Mesendoderm (in vitro differentiated cells): ENCODE measurements around the gene PRR23A. TPM values are rescaled to one million over a fixed set of nuclear protein-coding genes. Genes with fewer than 3 reads are reported as not detected.

Source experiments
- DNase-seq: peaks from one replicate; pipeline ENCODE4 v3.0.0; 2013
- H2AK5ac ChIP-seq: 2 replicates; pipeline ENCODE4 v1.6.1; 2013; ENCODE audit warnings: low read length, inconsistent platforms
- H2BK120ac ChIP-seq: 2 replicates; pipeline ENCODE4 v1.6.1; 2013; ENCODE audit warnings: low read depth, mild to moderate bottlenecking, low read length, moderate library complexity, mixed read lengths
- H2BK15ac ChIP-seq: replicated peaks from 2 replicates; pipeline ENCODE4 v1.6.1; 2013; ENCODE audit warnings: low read depth, mild to moderate bottlenecking, moderate library complexity
- H2BK5ac ChIP-seq: 2 replicates; pipeline ENCODE4 v1.6.1; 2013; ENCODE audit warnings: low read length, inconsistent platforms
- H3K18ac ChIP-seq: 2 replicates; pipeline ENCODE4 v1.6.1; 2013; ENCODE audit warnings: mild to moderate bottlenecking, low read length, mixed read lengths
- H3K23ac ChIP-seq: one replicate; pipeline ENCODE4 v1.6.1; 2013; ENCODE audit warnings: low read length
- H3K27ac ChIP-seq: 2 replicates; pipeline ENCODE4 v1.5.1; 2013; ENCODE audit warnings: low read depth, mild to moderate bottlenecking, inconsistent platforms, low read length, moderate library complexity
- H3K27me3 ChIP-seq: 2 replicates; pipeline ENCODE4 v1.6.1; 2013; ENCODE audit warnings: low read length, control low read depth, mild to moderate bottlenecking, inconsistent platforms; ENCODE audit not compliant: insufficient read depth, poor library complexity
- H3K36me3 ChIP-seq: 2 replicates; pipeline ENCODE4 v1.6.1; 2013; ENCODE audit warnings: low read length, inconsistent platforms; ENCODE audit not compliant: control insufficient read depth, insufficient read depth
- H3K4ac ChIP-seq: one replicate; pipeline ENCODE4 v1.6.1; 2013; ENCODE audit warnings: low read depth, mild to moderate bottlenecking, low read length, moderate library complexity
- H3K4me1 ChIP-seq: 2 replicates; pipeline ENCODE4 v1.6.1; 2013; ENCODE audit warnings: low read depth, low read length, inconsistent platforms; ENCODE audit not compliant: control insufficient read depth
- H3K4me2 ChIP-seq: 2 replicates; pipeline ENCODE4 v1.6.1; 2013; ENCODE audit warnings: low read length
- H3K4me3 ChIP-seq: 2 replicates; pipeline ENCODE4 v1.5.1; 2013; ENCODE audit warnings: mild to moderate bottlenecking, low read length
- H3K56ac ChIP-seq: one replicate; pipeline ENCODE4 v1.6.1; 2013; ENCODE audit warnings: low read length
- H3K79me1 ChIP-seq: 2 replicates; pipeline ENCODE4 v1.6.1; 2013; ENCODE audit warnings: low read length, inconsistent platforms
- H3K79me2 ChIP-seq: 2 replicates; pipeline ENCODE4 v1.6.1; 2013; ENCODE audit warnings: mild to moderate bottlenecking, low read length; ENCODE audit not compliant: control insufficient read depth, insufficient read depth
- H3K9ac ChIP-seq: 2 replicates; pipeline ENCODE4 v1.6.1; 2013; ENCODE audit warnings: low read length, inconsistent platforms
- H4K5ac ChIP-seq: one replicate; pipeline ENCODE4 v1.6.1; 2013; ENCODE audit warnings: low read length
- H4K8ac ChIP-seq: one replicate; pipeline ENCODE4 v1.6.1; 2013; ENCODE audit warnings: low read depth, mild to moderate bottlenecking, control low read depth, low read length, moderate library complexity
- WGBS: extraction: QIAGEN DNeasy Blood & Tissue Kit; methylation state at CpG from one replicate; pipeline ENCODE4 v1.1.7; 2013; ENCODE audit warnings: low lambda C conversion rate, missing lambda C conversion rate; ENCODE audit not compliant: insufficient coverage; ENCODE audit errors: extremely low coverage; 5-methylcytosine and 5-hydroxymethylcytosine counted together
- polyA plus RNA-seq, 2 experiments: library from polyadenylated mRNA; stranded (reverse); fragments of 200-250 nt; gene quantifications; one replicate each; pipeline ENCODE4 v1.2.3, GENCODE V29; 2013

PRR23A gene
- polyA plus RNA-seq (2013, experiment 1 of 2) = not detected
- polyA plus RNA-seq (2013, experiment 2 of 2) = not detected

DNA sequence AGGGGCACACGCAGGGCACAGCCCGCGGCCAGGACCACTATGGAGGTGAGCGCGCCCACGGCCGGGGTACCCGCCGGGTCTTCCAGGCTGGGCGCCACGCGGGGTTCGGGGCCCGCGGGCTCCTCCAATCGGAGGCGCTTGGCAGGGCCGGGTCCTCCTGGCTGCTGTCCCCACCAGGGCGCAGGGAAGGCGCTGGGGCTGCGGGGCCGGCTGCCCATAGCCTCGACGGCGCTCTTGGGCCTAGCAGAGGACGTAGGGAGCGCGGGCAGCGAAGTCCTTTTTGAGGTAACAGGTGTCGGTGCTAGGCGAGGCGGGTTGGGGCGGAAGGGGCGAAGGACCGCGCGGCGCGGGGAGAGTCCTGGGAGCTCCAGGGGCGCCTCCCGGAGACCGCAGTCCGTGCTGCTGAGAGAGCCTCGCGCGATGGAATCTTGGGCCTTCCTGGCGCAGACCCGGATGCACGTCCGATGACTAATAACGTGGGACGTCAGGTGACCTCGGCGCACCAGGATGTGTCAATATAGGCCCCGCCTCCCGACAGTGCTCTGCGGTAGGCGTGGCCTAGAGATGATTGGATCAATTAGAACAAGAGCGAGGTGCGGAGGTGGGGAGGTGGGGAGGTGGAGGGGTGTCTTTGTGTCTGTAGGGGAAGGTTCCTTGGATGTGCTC is at the start of gene PRR23A:
PRR23A (minus strand) TSS at position 218 of the 666 bp plus-strand sequence; CDS start at position 218, 0 bp downstream.
- no peaks in the 10 kb centered on the region for H3K27me3 ChIP-seq
- H3K79me1 ChIP-seq = no peaks in the 10 kb centered on the region
- no peak within 1 kb of the TSS for H2BK5ac ChIP-seq
- no peak within 1 kb of the TSS for H2BK15ac ChIP-seq
- H3K27ac ChIP-seq = no peak within 1 kb of the TSS
- no peaks in the 10 kb centered on the region for H3K36me3 ChIP-seq
- no peak within 1 kb of the TSS for H3K4me2 ChIP-seq
- no peak within 1 kb of the TSS for H2AK5ac ChIP-seq
- no peak for DNase-seq
- H4K8ac ChIP-seq = no peak within 1 kb of the TSS
- no peak within 1 kb of the TSS for H2BK120ac ChIP-seq
- no CpG with 5 or more reads among the region's 60 CpGs for WGBS
- no peak within 1 kb of the TSS for H3K56ac ChIP-seq
- H3K23ac ChIP-seq = no peak within 1 kb of the TSS
- no peaks in the 10 kb centered on the region for H3K79me2 ChIP-seq
- no peak within 1 kb of the TSS for H4K5ac ChIP-seq
- H3K4ac ChIP-seq = no peak within 1 kb of the TSS
- H3K4me1 ChIP-seq = no peaks in the 10 kb centered on the region
- H3K9ac ChIP-seq = no peak within 1 kb of the TSS
- no peak within 1 kb of the TSS for H3K4me3 ChIP-seq
- no peak within 1 kb of the TSS for H3K18ac ChIP-seq

DNA sequence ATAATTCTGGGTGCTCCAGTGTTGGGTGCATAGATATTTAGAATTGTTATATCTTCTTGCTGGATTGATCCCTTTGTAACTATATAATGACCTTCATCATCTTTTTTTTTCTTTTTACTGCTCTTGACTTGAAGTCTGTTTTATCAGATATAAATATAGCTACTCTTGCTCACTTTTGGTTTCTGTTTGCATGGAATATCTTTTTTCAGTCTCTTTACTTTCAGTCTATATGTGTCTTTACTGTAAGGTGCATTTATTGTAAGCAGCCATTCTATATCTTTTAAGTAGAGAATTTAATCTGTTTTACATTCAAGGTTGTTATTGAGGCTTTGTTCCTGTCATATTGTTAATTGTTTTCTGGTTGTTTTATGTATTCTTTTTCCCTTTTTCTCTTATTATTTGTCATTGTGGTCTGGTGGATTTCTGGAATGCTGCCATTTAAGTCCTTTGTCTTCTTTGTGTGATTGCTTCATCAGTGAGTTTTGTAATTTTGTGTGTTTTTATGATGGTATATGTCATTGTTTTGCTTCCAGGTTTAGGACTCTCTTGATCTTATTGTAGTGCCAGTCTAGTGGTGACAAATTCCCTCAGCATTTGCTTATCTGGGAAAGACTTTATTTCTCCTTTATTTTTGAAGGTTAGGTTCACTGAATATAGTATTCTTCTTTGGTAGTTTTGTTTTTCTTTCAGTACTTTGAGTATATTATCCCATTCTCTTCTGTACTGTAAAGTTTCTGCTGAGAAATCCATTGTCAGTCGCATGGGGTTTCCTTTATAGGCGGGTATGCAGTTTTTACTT is 46.9 kb upstream of the PRR23A start:
- no peak overlapping the region for H2BK120ac ChIP-seq
- no peak overlapping the region for H3K9ac ChIP-seq
- no peaks in the 10 kb centered on the region for H3K79me1 ChIP-seq
- no peaks in the 10 kb centered on the region for H3K79me2 ChIP-seq
- no peak overlapping the region for H3K4me3 ChIP-seq
- no peak overlapping the region for H2BK15ac ChIP-seq
- no peak overlapping the region for H3K23ac ChIP-seq
- H4K5ac ChIP-seq = no peak overlapping the region
- no peak overlapping the region for H2BK5ac ChIP-seq
- no peak overlapping the region for H3K27ac ChIP-seq
- H3K4ac ChIP-seq = no peak overlapping the region
- H4K8ac ChIP-seq = no peak overlapping the region
- no peak for DNase-seq
- H3K36me3 ChIP-seq = no peaks in the 10 kb centered on the region
- no peak overlapping the region for H3K56ac ChIP-seq
- H3K27me3 ChIP-seq = no peaks in the 10 kb centered on the region
- no peak overlapping the region for H3K18ac ChIP-seq
- H2AK5ac ChIP-seq = no peak overlapping the region
- no peaks in the 10 kb centered on the region for H3K4me1 ChIP-seq
- H3K4me2 ChIP-seq = no peak overlapping the region
- WGBS = no CpG with 5 or more reads among the region's 2 CpGs

GRCh38 chr3:139044366-139045210 is 38.5 kb upstream of the PRR23A start, which contains the start of gene PRR23C:
Gene PRR23C, minus strand, starts transcription at chr3:139044892. Its CDS starts 272 bp downstream, at chr3:139044620.
- Histone ChIP-seq H3K27me3 (no peaks in the 10 kb centered on the region), H3K4ac (no peak within 1 kb of the TSS), H3K27ac (no peak within 1 kb of the TSS), H4K5ac (no peak within 1 kb of the TSS), H3K4me2 (no peak within 1 kb of the TSS), H3K23ac (no peak within 1 kb of the TSS), H3K4me1 (no peaks in the 10 kb centered on the region), H3K4me3 (no peak within 1 kb of the TSS), H2BK120ac (no peak within 1 kb of the TSS), H2BK5ac (no peak within 1 kb of the TSS), H2AK5ac (no peak within 1 kb of the TSS), H3K56ac (no peak within 1 kb of the TSS), H3K18ac (no peak within 1 kb of the TSS), H2BK15ac (no peak within 1 kb of the TSS), H4K8ac (no peak within 1 kb of the TSS), H3K79me1 (no peaks in the 10 kb centered on the region), H3K9ac (no peak within 1 kb of the TSS), H3K36me3 (no peaks in the 10 kb centered on the region), H3K79me2 (no peaks in the 10 kb centered on the region)
- WGBS = no CpG with 5 or more reads among the region's 77 CpGs
- DNase-seq = no peak

DNA sequence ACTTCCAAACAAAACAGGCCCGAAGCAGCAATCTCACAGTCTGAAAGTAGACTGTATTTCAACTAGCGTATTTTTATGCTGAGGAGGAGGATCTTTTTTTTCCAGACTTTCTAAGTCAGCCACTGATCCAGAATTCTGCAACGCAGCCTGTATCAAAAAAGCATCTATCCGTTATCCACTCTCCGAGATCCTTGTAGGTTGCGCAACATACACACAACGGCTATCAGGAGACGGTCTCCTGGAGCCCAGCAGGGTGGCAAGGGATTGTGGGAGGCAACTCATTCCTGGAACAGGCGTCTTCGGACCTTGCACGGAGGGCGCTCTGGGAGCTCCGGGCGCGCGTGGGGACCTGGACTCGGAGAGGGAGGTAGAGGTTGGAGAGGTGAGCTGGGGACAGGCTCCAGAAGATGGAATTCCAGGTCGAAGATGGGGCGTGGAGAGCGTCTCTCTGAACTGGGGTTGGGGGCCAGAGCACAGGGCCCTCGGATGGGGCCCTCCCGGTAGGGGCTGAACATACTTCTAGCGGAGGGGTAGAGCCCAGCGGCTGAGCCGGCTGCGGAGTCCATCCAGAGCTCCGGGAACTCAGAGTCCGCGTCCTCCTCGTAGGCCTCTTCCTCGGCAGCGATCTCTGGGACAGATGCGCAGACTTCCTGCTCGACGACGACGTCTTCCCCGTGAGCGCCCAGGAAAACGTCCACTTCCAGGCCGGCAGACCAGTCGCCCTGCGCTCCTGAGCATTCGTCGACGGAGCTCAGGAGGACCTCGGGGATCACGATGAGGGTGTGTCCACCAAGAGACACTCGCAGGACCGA is 37.7 kb upstream of the PRR23A start:
- Histone ChIP-seq H3K36me3 (no peaks in the 10 kb centered on the region), H4K8ac (no peak overlapping the region), H3K4me1 (no peaks in the 10 kb centered on the region), H3K18ac (no peak overlapping the region), H3K79me2 (no peaks in the 10 kb centered on the region), H3K4me3 (no peak overlapping the region), H2BK15ac (no peak overlapping the region), H4K5ac (no peak overlapping the region), H3K23ac (no peak overlapping the region), H3K79me1 (no peaks in the 10 kb centered on the region), H3K4ac (no peak overlapping the region), H2AK5ac (no peak overlapping the region), H2BK5ac (no peak overlapping the region), H3K4me2 (no peak overlapping the region), H3K9ac (no peak overlapping the region), H3K56ac (no peak overlapping the region), H3K27me3 (no peaks in the 10 kb centered on the region), H3K27ac (no peak overlapping the region), H2BK120ac (no peak overlapping the region)
- WGBS = no CpG with 5 or more reads among the region's 50 CpGs
- DNase-seq = no peak

- H4K5ac ChIP-seq = no peak overlapping the region
- no peak overlapping the region for H3K56ac ChIP-seq
- H2BK120ac ChIP-seq = no peak overlapping the region
- H3K79me2 ChIP-seq = no peaks in the 10 kb centered on the region
- H2BK15ac ChIP-seq = no peak overlapping the region
- H3K79me1 ChIP-seq = no peaks in the 10 kb centered on the region
- no peak overlapping the region for H3K23ac ChIP-seq
- no peak overlapping the region for H3K18ac ChIP-seq
- H3K4me2 ChIP-seq = no peak overlapping the region
- H3K4me3 ChIP-seq = no peak overlapping the region
- H3K27ac ChIP-seq = no peak overlapping the region
- no peak for DNase-seq
- H2BK5ac ChIP-seq = no peak overlapping the region
- no peak overlapping the region for H2AK5ac ChIP-seq
- no peak overlapping the region for H3K9ac ChIP-seq
- no peak overlapping the region for H3K4ac ChIP-seq
- H3K36me3 ChIP-seq = no peaks in the 10 kb centered on the region
- no peaks in the 10 kb centered on the region for H3K27me3 ChIP-seq
- no peak overlapping the region for H4K8ac ChIP-seq
- no peaks in the 10 kb centered on the region for H3K4me1 ChIP-seq
- WGBS = no CpG with 5 or more reads among the region's 6 CpGs
Observed at GRCh38 chr3:139037478-139037877, 31.4 kb upstream of the PRR23A start.
